ENCODE measurements around the gene ZMYND8.
A peak's percentile ranks its signal among the peaks of the same experiment; 100 is the strongest.
"Not testable (repeated sequence)": the region's sequence is repeated elsewhere in the genome, so short reads cannot be mapped to it uniquely, and the experiment has no call there.

ZMYND8 gene

GRCh38 chr20:47356526-47357295 is at the start of gene ZMYND8:
ZMYND8 (minus strand) TSS chr20:47356699; CDS start chr20:47356670, 29 bp downstream.
- DNase-seq (ENCODE audit: low read depth): peak; percentile 87

- DNase-seq (ENCODE audit: low read depth): no peak
These were observed 49.4 kb upstream of the ZMYND8 start for GRCh38 chr20:47405775-47406325.

- no peak for DNase-seq (ENCODE audit: low read depth)
These were observed 44.2 kb upstream of the ZMYND8 start for GRCh38 chr20:47400685-47401084.

- DNase-seq (ENCODE audit: low read depth): no peak
These were observed 41.3 kb upstream of the ZMYND8 start for GRCh38 chr20:47397652-47398301.

- no peak for DNase-seq (ENCODE audit: low read depth)
These were observed 40.4 kb upstream of the ZMYND8 start for GRCh38 chr20:47396762-47397476.

- not testable (repeated sequence) for DNase-seq (ENCODE audit: low read depth)
These were observed 37.5 kb upstream of the ZMYND8 start for GRCh38 chr20:47393796-47394514.

GRCh38 chr20:47392721-47393073 is 36.2 kb upstream of the ZMYND8 start:
- no peak for DNase-seq (ENCODE audit: low read depth)

GRCh38 chr20:47392015-47392720 is 35.7 kb upstream of the ZMYND8 start:
- DNase-seq (ENCODE audit: low read depth): no peak

GRCh38 chr20:47391276-47392010 is 34.9 kb upstream of the ZMYND8 start:
- no peak for DNase-seq (ENCODE audit: low read depth)

GRCh38 chr20:47389867-47390347 is 33.4 kb upstream of the ZMYND8 start:
- DNase-seq (ENCODE audit: low read depth): no peak

- DNase-seq (ENCODE audit: low read depth): not testable (repeated sequence)
These were observed 29.5 kb upstream of the ZMYND8 start for GRCh38 chr20:47385968-47386367.

- DNase-seq (ENCODE audit: low read depth): no peak
These were observed 26.4 kb upstream of the ZMYND8 start for GRCh38 chr20:47382746-47383415.

GRCh38 chr20:47380481-47380880 is 24.0 kb upstream of the ZMYND8 start:
- no peak for DNase-seq (ENCODE audit: low read depth)

GRCh38 chr20:47379433-47380150 is 23.1 kb upstream of the ZMYND8 start:
- no peak for DNase-seq (ENCODE audit: low read depth)

GRCh38 chr20:47377122-47377722 is 20.7 kb upstream of the ZMYND8 start:
- no peak for DNase-seq (ENCODE audit: low read depth)

GRCh38 chr20:47376096-47376643 is 19.7 kb upstream of the ZMYND8 start:
- not testable (repeated sequence) for DNase-seq (ENCODE audit: low read depth)

GRCh38 chr20:47374121-47374520 is 17.6 kb upstream of the ZMYND8 start:
- not testable (repeated sequence) for DNase-seq (ENCODE audit: low read depth)

GRCh38 chr20:47373206-47373733 is 16.8 kb upstream of the ZMYND8 start:
- DNase-seq (ENCODE audit: low read depth): no peak
